GM12878 (cell line): Measurements from ENCODE around the gene EGFL8. TPM values are rescaled to one million over a fixed set of nuclear protein-coding genes. Genes with fewer than 3 reads are reported as not detected.

Experiments used
- ATAC-seq: fragments of 200-7000 bp; cut with Tn5 transposase; 3 replicates; pipeline ENCODE4 v1.9.1; 2020; ENCODE audit warnings: mild to moderate bottlenecking, moderate library complexity
- BruUV-seq: library from RNA; stranded (reverse); fragments of 400-500 nt; replicated peaks from 2 replicates; lab custom pipeline; 2021; lab: Mats Ljungman, UMichigan
- CTCF ChIA-PET: fragments of 300-600 bp; sonication (Branson Sonifier 250); formaldehyde crosslinking; extraction: SDS; loops from one replicate; lab custom pipeline; 2021; ENCODE audit warnings: inconsistent platforms; lab: Yijun Ruan, JAX
- POLR2A ChIA-PET: fragments of 350-600 bp; formaldehyde crosslinking; extraction: SDS; loops from one replicate; lab custom pipeline; 2021; ENCODE audit warnings: inconsistent platforms; lab: Charles Lee
- RAD21 ChIA-PET: fragments of 300-600 bp; sonication (Branson Sonifier 250); formaldehyde crosslinking; loops from one replicate; lab custom pipeline; 2023; ENCODE audit warnings: antibody characterized with exemption; ENCODE audit not compliant: unreplicated experiment; lab: Charles Lee
- SMC1A ChIA-PET: fragments of 300-600 bp; sonication (Branson Sonifier 250); formaldehyde crosslinking; loops from one replicate; lab custom pipeline; 2023; ENCODE audit not compliant: unreplicated experiment, uncharacterized antibody; lab: Charles Lee
- DNase-seq: peaks from one replicate; pipeline ENCODE4 v3.0.0-alpha.2; 2011; ENCODE audit warnings: low read depth, low spot score
- FAIRE-seq: peaks from 3 replicates; lab custom pipeline; 2011; peaks lifted over from hg19 to GRCh38; lab: Jason Lieb, UNC
- H2AFZ ChIP-seq: 2 replicates; pipeline ENCODE4 v1.6.0; 2011; ENCODE audit warnings: low read depth, low read length, control low read depth; ENCODE audit not compliant: control insufficient read depth
- H3K27ac ChIP-seq: 2 replicates; pipeline ENCODE4 v1.5.1; 2011; ENCODE audit warnings: control low read depth; ENCODE audit not compliant: control insufficient read depth, insufficient read depth
- H3K27me3 ChIP-seq, 2 experiments: replicated peaks in 1 of 2; 2 replicates each; pipeline versions ENCODE4 v1.6.0 to v1.6.1; 2011; ENCODE audit warnings: low read length in 1 of 2; ENCODE audit not compliant: control insufficient read depth in 2 of 2, insufficient read depth in 2 of 2
- H3K36me3 ChIP-seq, 2 experiments: 2 replicates each; pipeline ENCODE4 v1.5.1; 2011; ENCODE audit warnings: low read length in 1 of 2; ENCODE audit not compliant: control insufficient read depth in 2 of 2, insufficient read depth in 2 of 2
- H3K4me1 ChIP-seq: 2 replicates; pipeline ENCODE4 v1.6.1; 2011; ENCODE audit warnings: mild to moderate bottlenecking, low read length, moderate library complexity, mixed read lengths; ENCODE audit not compliant: control insufficient read depth, insufficient read depth
- H3K4me2 ChIP-seq: 2 replicates; pipeline ENCODE4 v1.6.0; 2011; ENCODE audit warnings: control low read depth; ENCODE audit not compliant: control insufficient read depth, insufficient read depth
- H3K4me3 ChIP-seq: fragments of 200-600 bp; sonication (generic); 2 replicates; pipeline ENCODE4 v1.5.1; 2016
- H3K79me2 ChIP-seq: 2 replicates; pipeline ENCODE4 v1.6.0; 2011; ENCODE audit warnings: low read length; ENCODE audit not compliant: control insufficient read depth, insufficient read depth
- H3K9ac ChIP-seq: 2 replicates; pipeline ENCODE4 v1.8.0; 2011; ENCODE audit warnings: low read length, control low read depth, mixed read lengths; ENCODE audit not compliant: control insufficient read depth, insufficient read depth
- H3K9me3 ChIP-seq: replicated peaks from 3 replicates; pipeline ENCODE4 v1.5.1; 2011; ENCODE audit warnings: mild to moderate bottlenecking, low read length; ENCODE audit not compliant: control insufficient read depth, insufficient read depth
- H4K20me1 ChIP-seq: 2 replicates; pipeline ENCODE4 v1.6.0; 2011; ENCODE audit not compliant: control insufficient read depth, insufficient read depth
- CHD2 ChIP-seq: IDR thresholded peaks from 2 replicates; pipeline ENCODE4 v1.6.1; 2011; ENCODE audit warnings: low read depth, low read length, improper control_type of control experiment, borderline replicate concordance
- MEF2A ChIP-seq: IDR thresholded peaks from 2 replicates; pipeline ENCODE4 v1.6.1; 2011; ENCODE audit warnings: low read depth, mild to moderate bottlenecking, low read length, moderate library complexity; ENCODE audit not compliant: insufficient read depth
- MEF2B ChIP-seq: fragments of 450-650 bp; IDR thresholded peaks from 2 replicates; pipeline ENCODE4 v1.6.1; 2018; ENCODE audit warnings: mild to moderate bottlenecking, moderate library complexity; ENCODE audit not compliant: partially characterized antibody, poor library complexity, severe bottlenecking
- MXI1 ChIP-seq: fragments of 150-350 bp; IDR thresholded peaks from 2 replicates; pipeline ENCODE4 v1.6.1; 2011; ENCODE audit warnings: low read depth, mild to moderate bottlenecking, inconsistent platforms, low read length, improper control_type of control experiment
- REST ChIP-seq: IDR thresholded peaks from 2 replicates; pipeline ENCODE4 v1.6.1; 2012; ENCODE audit warnings: mild to moderate bottlenecking, low read depth, low read length
- WGBS: methylation state at CpG from one replicate; pipeline ENCODE4 v1.1.6; 2016; ENCODE audit warnings: low lambda C conversion rate; ENCODE audit not compliant: insufficient replicate concordance, insufficient coverage; ENCODE audit errors: missing lambda C conversion rate; 5-methylcytosine and 5-hydroxymethylcytosine counted together
- in situ Hi-C: fragments of 300-500 bp; cut with MboI; formaldehyde crosslinking; loops from 9 replicates; pipeline ENCODE4 v1.14.3; 2018; ENCODE audit warnings: mixed read lengths
- intact Hi-C: fragments of 100-400 bp; cut with micrococcal nuclease; formaldehyde crosslinking; loops from one replicate; pipeline ENCODE4 v1.14.2; 2022; ENCODE audit not compliant: unreplicated experiment
- polyA plus RNA-seq, 11 experiments: library from polyadenylated mRNA; depleted of rRNA in 4 of 11; unstranded in 6 of 11; stranded (reverse) in 5 of 11; fragments of >200 nt; fragmentation: Nextera tagmentation in 4 of 11; fragmentation: Illumina TruSeq in 1 of 11; extraction: Ambion mirVana in 4 of 11; extraction: Trizol in 1 of 11; gene quantifications; 1 replicate in 1 of 11; 2 replicates in 10 of 11; pipeline versions ENCODE4 v1.2.1 to v1.2.3, GENCODE V29; 2011 to 2016; ENCODE audit warnings: inconsistent platforms in 2 of 11, missing spikeins in 2 of 11, low read depth in 1 of 11
- total RNA-seq, 4 experiments: library from RNA; depleted of rRNA in 3 of 4; stranded (reverse); fragments of >200 nt in 3 of 4; fragmentation: Illumina TruSeq in 1 of 4; extraction: Trizol in 1 of 4; gene quantifications; 2 replicates each; pipeline versions ENCODE4 v1.2.1 to v1.2.3, GENCODE V29; 2013 to 2021

Gene EGFL8
- total and polyA plus RNA-seq, 10 of the 15 experiments (the other 5 are each of a cell fraction or from before 2014, with no cell fraction given), result 0.07 to 3.5 (median 1.4) TPM

GRCh38 chr6:32198866-32199265 lies 34.5 kb downstream of the EGFL8 start (continued):
- no peak for TF ChIP-seq REST
- no peak for TF ChIP-seq MEF2B
- TF ChIP-seq MEF2A, result no peak
- TF ChIP-seq MXI1, result no peak

- no peak for FAIRE-seq
- no peak overlapping the region for H3K27ac ChIP-seq
- POLR2A ChIA-PET, result interaction anchor here (0.5 kb wide), 1 partner anchor 24 kb away, joined by 3 read pairs; no protein-coding TSS in a partner anchor
Observed at GRCh38 chr6:32200711-32201475, 36.5 kb downstream of the EGFL8 start.

More at GRCh38 chr6:32200711-32201475, 36.5 kb downstream of the EGFL8 start:
- peaks cover 10% of the 10 kb centered on the region for H3K4me1 ChIP-seq
- intact Hi-C loops (no loop called here), in situ Hi-C loops (no loop called here)
- SMC1A ChIA-PET, result no interaction called here
- RAD21 ChIA-PET, result no interaction called here
- ATAC-seq, result no peak
- no peak for TF ChIP-seq CHD2
- H3K79me2 ChIP-seq, result peaks cover 2% of the 10 kb centered on the region
- no peak overlapping the region for H3K4me2 ChIP-seq
- no peaks in the 10 kb centered on the region for H3K9me3 ChIP-seq
- no peak overlapping the region for H3K4me3 ChIP-seq
- 44% methylated on average over 13 of the region's 13 CpGs for WGBS
- no peaks in the 10 kb centered on the region for H3K27me3 ChIP-seq
- DNase-seq, result no peak
- H2AFZ ChIP-seq, result no peak overlapping the region
- H3K9ac ChIP-seq, result no peak overlapping the region
- CTCF ChIA-PET, result no interaction called here
- no TSS peak for BruUV-seq
- H4K20me1 ChIP-seq, result no peaks in the 10 kb centered on the region
- no peaks in the 10 kb centered on the region for H3K36me3 ChIP-seq
